ENCODE results near the gene LCN12. TPM values are rescaled to one million over a fixed set of nuclear protein-coding genes. Genes with fewer than 3 reads are reported as not detected.

LCN12 gene
- total RNA-seq, result 0.28 TPM in 1 of 2 replicates, not detected in the other

GRCh38 chr9:136951541-136952320 lies at the start of gene LCN12:
LCN12 (plus strand) TSS chr9:136952273; CDS start chr9:136952328, 55 bp downstream.

GRCh38 chr9:136944519-136945332 lies 7.3 kb upstream of the LCN12 start, which contains the start of the genes C8G and FBXW5:
C8G (plus strand) TSS chr9:136945243; CDS start chr9:136945321, 78 bp downstream.
FBXW5 (minus strand) TSS chr9:136944738; CDS start chr9:136944083, 655 bp downstream.

GRCh38 chr9:136977223-136977622 lies 25.1 kb downstream of the LCN12 start, which contains the start of gene PTGDS:
PTGDS (plus strand) TSS chr9:136977504; CDS start chr9:136977579, 75 bp downstream.

GRCh38 chr9:136982232-136983051 lies 30.4 kb downstream of the LCN12 start, which contains the start of gene LCNL1:
LCNL1 (plus strand) TSS chr9:136982993; CDS start chr9:136983587, 594 bp downstream.

GRCh38 chr9:136991993-136992818 lies 40.1 kb downstream of the LCN12 start, which contains the start of gene PAXX:
PAXX (plus strand) TSS chr9:136992422; CDS start chr9:136992444, 22 bp downstream.

GRCh38 chr9:136996361-136997292 lies 44.6 kb downstream of the LCN12 start, which contains the start of gene CLIC3:
CLIC3 (minus strand) TSS chr9:136996568; CDS start chr9:136996543, 25 bp downstream.

Other genes with a start within 250 kb of the LCN12 start
- 1.00 and 1.0 TPM in 2 replicates for gene DIPK1B, start 239.7 kb upstream of the LCN12 start, total RNA-seq
- gene LCN10, start 209.3 kb upstream of the LCN12 start, total RNA-seq, result not detected in 2 replicates
- gene LCN6, start 203.7 kb upstream of the LCN12 start, total RNA-seq, result not detected in 2 replicates
- not detected in 2 replicates for gene LCN8, start 194.0 kb upstream of the LCN12 start, total RNA-seq
- gene LCN15, start 187.8 kb upstream of the LCN12 start, total RNA-seq, result not detected in 2 replicates
- 57.2 and 57.3 TPM in 2 replicates for gene TMEM141, start 160.9 kb upstream of the LCN12 start, total RNA-seq
- gene CCDC183, start 155.9 kb upstream of the LCN12 start, total RNA-seq, result 0.28 and 0.46 TPM in 2 replicates
- 55.6 and 61.1 TPM in 2 replicates for gene RABL6, start 144.3 kb upstream of the LCN12 start, total RNA-seq
- gene AJM1, start 109.8 kb upstream of the LCN12 start, total RNA-seq, result 1.00 and 1.4 TPM in 2 replicates
- 203 and 206 TPM in 2 replicates for gene PHPT1, start 102.9 kb upstream of the LCN12 start, total RNA-seq
- gene MAMDC4, start 99.9 kb upstream of the LCN12 start, total RNA-seq, result 0.85 and 2.2 TPM in 2 replicates
- 452 and 470 TPM in 2 replicates for gene EDF1, start 86.0 kb upstream of the LCN12 start, total RNA-seq
- gene TRAF2, start 65.8 kb upstream of the LCN12 start, total RNA-seq, result 4.0 and 6.3 TPM in 2 replicates
- 116 and 152 TPM in 2 replicates for gene FBXW5, start 7.5 kb upstream of the LCN12 start, total RNA-seq
- gene C8G, start 7.0 kb upstream of the LCN12 start, total RNA-seq, result 0.14 TPM in 1 of 2 replicates, not detected in the other
- gene PTGDS, start 25.2 kb downstream of the LCN12 start, total RNA-seq, result 2.3 and 14.1 TPM in 2 replicates
- 0.57 and 3.4 TPM in 2 replicates for gene LCNL1, start 30.7 kb downstream of the LCN12 start, total RNA-seq
- gene PAXX, start 40.1 kb downstream of the LCN12 start, total RNA-seq, result 6.6 and 7.5 TPM in 2 replicates
- gene CLIC3, start 44.3 kb downstream of the LCN12 start, total RNA-seq, result 5.0 and 7.8 TPM in 2 replicates
- 11.9 and 20.0 TPM in 2 replicates for gene ABCA2, start 76.0 kb downstream of the LCN12 start, total RNA-seq
- not detected in 2 replicates for gene FUT7, start 79.8 kb downstream of the LCN12 start, total RNA-seq
- gene NPDC1, start 93.9 kb downstream of the LCN12 start, total RNA-seq, result 12.1 and 18.4 TPM in 2 replicates
- not detected in 2 replicates for gene ENTPD2, start 101.8 kb downstream of the LCN12 start, total RNA-seq
- gene SAPCD2, start 118.3 kb downstream of the LCN12 start, total RNA-seq, result 0.43 and 0.55 TPM in 2 replicates
- gene UAP1L1, start 125.2 kb downstream of the LCN12 start, total RNA-seq, result 7.7 and 14.3 TPM in 2 replicates
- gene MAN1B1, start 134.7 kb downstream of the LCN12 start, total RNA-seq, result 73.2 and 87.0 TPM in 2 replicates
- gene DPP7, start 162.5 kb downstream of the LCN12 start, total RNA-seq, result 68.8 and 81.6 TPM in 2 replicates
- gene GRIN1, start 186.9 kb downstream of the LCN12 start, total RNA-seq, result under 0.01 TPM in 1 of 2 replicates, not detected in the other
- not detected in 2 replicates for gene LRRC26, start 217.8 kb downstream of the LCN12 start, total RNA-seq
- not detected in 2 replicates for gene TMEM210, start 219.8 kb downstream of the LCN12 start, total RNA-seq
- gene ANAPC2, start 236.3 kb downstream of the LCN12 start, total RNA-seq, result 15.2 and 23.7 TPM in 2 replicates
- 60.9 and 66.0 TPM in 2 replicates for gene SSNA1, start 236.4 kb downstream of the LCN12 start, total RNA-seq
- gene TPRN, start 248.5 kb downstream of the LCN12 start, total RNA-seq, result 4.1 and 4.8 TPM in 2 replicates

All from smooth muscle cell of bladder (primary cell).